Activated T-cell treated with anti-CD3 and anti-CD28 coated beads, Interleukin-2, amount 50 U/mL, for 72 hours (primary cell): Measurements from ENCODE around the gene RNF8. TPM values are rescaled to one million over a fixed set of nuclear protein-coding genes. Genes with fewer than 3 reads are reported as not detected.
A peak's percentile ranks its signal among the peaks of the same experiment; 100 is the strongest.
"Not testable (repeated sequence)": the region's sequence is repeated elsewhere in the genome, so short reads cannot be mapped to it uniquely, and the experiment has no call there.

ENCODE experiments used
- ATAC-seq, 2 donors: fragments of 150-1000 bp; cut with Tn5 transposase; replicated peaks in 1 of 2; 2 replicates each; pipeline ENCODE4 v1.10.0; 2021; ENCODE audit warnings: moderate library complexity in 2 of 2, mild to moderate bottlenecking in 1 of 2
- DNase-seq, 2 donors: peaks; one replicate each; pipeline ENCODE4 v3.0.0; 2021 to 2022; ENCODE audit warnings: mixed read lengths in 1 of 2
- H3K27ac Mint-ChIP-seq: one replicate; pipeline ENCODE4 v1.8.0; 2022; ENCODE audit warnings: mild to moderate bottlenecking, moderate library complexity, mixed read lengths
- H3K27me3 Mint-ChIP-seq: one replicate; pipeline ENCODE4 v1.8.0; 2022; ENCODE audit warnings: low read depth, mixed read lengths
- H3K36me3 Mint-ChIP-seq, 2 donors: one replicate each; pipeline ENCODE4 v1.8.0; 2022; ENCODE audit warnings: mixed read lengths in 2 of 2, mild to moderate bottlenecking in 1 of 2; ENCODE audit not compliant: insufficient read depth in 2 of 2
- H3K4me1 Mint-ChIP-seq: one replicate; pipeline ENCODE4 v1.8.0; 2022; ENCODE audit warnings: low read depth, mixed read lengths
- H3K4me3 Mint-ChIP-seq, 2 donors: one replicate each; pipeline ENCODE4 v1.8.0; 2022; ENCODE audit warnings: mild to moderate bottlenecking in 2 of 2, mixed read lengths in 2 of 2, moderate library complexity in 2 of 2
- H3K9me3 Mint-ChIP-seq, 2 donors: one replicate each; pipeline ENCODE4 v1.8.0; 2022; ENCODE audit warnings: mixed read lengths in 2 of 2
- total RNA-seq, 2 donors: library from RNA; stranded (reverse); gene quantifications; one replicate each; pipeline ENCODE4 v1.2.3, GENCODE V29; 2022

RNF8 gene
- total RNA-seq, 2 donors from 2014 or later: 19.3 to 24.7 TPM

DNA sequence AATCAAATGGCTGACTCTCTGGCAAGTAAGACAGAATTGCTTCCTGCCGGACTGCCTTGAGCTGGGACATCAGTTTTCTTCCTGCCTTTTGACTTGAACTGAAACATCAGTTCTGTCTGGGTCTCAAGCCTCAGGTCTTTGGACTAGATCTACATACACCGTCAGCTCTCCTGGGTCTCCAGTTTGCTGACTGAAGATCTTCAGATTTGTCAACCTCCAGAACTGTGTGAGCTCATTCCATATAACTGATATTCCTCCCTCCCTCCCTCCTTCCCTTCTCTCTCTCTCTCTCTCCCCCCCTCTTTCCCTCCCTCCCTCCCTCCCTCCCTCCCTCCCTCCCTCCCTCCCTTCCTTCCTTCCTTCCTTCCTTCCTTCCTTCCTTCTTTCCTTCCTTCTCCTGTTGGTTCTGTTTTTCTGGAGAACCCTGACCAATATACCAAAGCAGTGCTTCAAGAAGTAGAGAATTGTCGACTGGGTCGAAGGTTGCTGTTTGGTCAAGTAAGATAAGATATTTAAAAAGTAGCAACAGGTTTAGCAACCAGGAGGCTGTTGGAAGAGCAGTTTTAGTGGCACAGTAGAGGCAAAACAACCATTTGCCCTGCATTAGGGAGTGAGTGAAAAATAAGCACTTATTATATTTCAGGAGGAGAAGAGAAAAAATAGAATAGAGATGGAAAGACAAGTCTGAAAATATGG is 46.2 kb downstream of the RNF8 start:
- no peak overlapping the region for H3K27ac Mint-ChIP-seq
- DNase-seq (no peak), ATAC-seq (no peak)
- H3K9me3 Mint-ChIP-seq: no peaks in the 10 kb centered on the region
- H3K36me3 Mint-ChIP-seq: no peaks in the 10 kb centered on the region
- H3K4me3 Mint-ChIP-seq: no peak overlapping the region
- peaks cover 5% of the 10 kb centered on the region for H3K27me3 Mint-ChIP-seq
- no peaks in the 10 kb centered on the region for H3K4me1 Mint-ChIP-seq

DNA sequence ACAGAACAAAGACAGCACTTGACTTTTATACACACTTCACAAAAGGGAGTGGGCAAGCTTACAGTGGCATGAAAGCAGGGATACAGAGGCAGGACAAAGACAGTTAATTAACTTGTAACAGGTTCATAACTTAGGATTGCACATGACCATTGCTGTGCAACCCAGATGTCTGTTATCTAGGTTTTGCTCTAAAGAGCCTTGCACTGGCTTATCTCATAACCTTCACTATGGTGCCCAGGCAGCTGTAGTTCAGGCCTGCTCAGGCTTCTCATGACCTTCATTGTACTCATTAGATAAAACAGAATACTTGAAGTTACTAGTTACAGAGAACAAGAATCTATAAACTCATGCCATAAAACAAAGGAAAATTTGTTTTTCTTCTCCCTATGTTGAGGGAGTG is 47.9 kb downstream of the RNF8 start:
- H3K36me3 Mint-ChIP-seq, H3K27me3 Mint-ChIP-seq, H3K27ac Mint-ChIP-seq, ATAC-seq, H3K4me3 Mint-ChIP-seq, H3K4me1 Mint-ChIP-seq, DNase-seq, H3K9me3 Mint-ChIP-seq: not testable (repeated sequence)

DNA sequence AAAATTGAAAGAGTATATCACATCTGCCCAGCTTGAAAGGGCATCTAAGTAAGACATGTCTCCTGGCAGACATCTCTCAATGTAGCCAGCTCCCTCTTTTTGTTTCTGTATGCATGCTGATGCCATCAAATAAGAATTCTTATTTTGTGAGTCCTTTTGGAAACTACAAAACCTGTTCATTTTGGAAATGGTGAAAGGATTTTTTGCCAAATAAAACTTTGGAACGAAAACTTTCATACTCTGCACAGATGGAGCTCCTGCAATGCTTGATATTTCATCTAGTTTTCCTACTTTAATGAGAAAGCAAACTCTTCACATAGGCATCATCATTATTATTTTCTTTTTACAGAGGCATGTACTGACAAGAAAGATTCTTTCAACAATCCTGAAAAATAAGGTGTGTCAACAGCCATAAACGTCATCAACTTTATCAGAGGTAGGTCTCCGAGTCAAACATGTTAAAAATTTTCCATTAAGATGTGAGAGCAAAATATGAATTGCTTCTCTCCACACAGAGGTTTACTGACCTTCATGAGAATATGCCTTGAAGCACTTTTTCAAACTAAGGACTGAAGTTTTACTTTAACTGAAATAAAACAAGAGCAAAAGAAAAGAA is 53.1 kb downstream of the RNF8 start:
- H3K27me3 Mint-ChIP-seq: peaks cover 12% of the 10 kb centered on the region

DNA sequence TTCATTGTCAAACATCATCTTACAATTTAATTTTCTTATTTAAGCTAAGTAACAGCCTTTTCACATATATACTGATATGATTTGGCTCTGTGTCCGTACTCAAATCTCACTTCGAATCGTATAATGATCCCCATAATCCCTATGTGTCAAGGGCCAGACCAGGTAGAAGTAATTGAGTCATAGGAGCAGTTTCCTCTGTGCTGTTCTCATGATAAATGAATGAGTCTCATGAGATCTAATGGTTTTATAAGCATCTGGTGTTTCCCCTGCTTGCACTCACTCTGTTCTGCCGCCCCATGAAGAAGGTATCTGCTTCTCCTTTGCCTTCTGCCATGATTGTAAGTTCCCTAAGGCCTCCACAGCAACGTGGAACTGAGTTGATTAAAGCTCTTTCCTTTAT is 54.2 kb downstream of the RNF8 start:
- peaks cover 12% of the 10 kb centered on the region for H3K27me3 Mint-ChIP-seq
- H3K9me3 Mint-ChIP-seq: no peaks in the 10 kb centered on the region
- H3K4me1 Mint-ChIP-seq: peaks cover 4% of the 10 kb centered on the region
- DNase-seq: no peak
- no peak for ATAC-seq
- no peak overlapping the region for H3K27ac Mint-ChIP-seq
- H3K36me3 Mint-ChIP-seq: no peaks in the 10 kb centered on the region
- no peak overlapping the region for H3K4me3 Mint-ChIP-seq

More for the DNA sequence above, 53.1 kb downstream of the RNF8 start:
- DNase-seq: no peak
- Mint-ChIP-seq H3K4me1 (peaks cover 4% of the 10 kb centered on the region), H3K4me3 (no peak overlapping the region), H3K27ac (no peak overlapping the region), H3K36me3 (no peaks in the 10 kb centered on the region), H3K9me3 (no peaks in the 10 kb centered on the region)
- ATAC-seq: no peak

DNA sequence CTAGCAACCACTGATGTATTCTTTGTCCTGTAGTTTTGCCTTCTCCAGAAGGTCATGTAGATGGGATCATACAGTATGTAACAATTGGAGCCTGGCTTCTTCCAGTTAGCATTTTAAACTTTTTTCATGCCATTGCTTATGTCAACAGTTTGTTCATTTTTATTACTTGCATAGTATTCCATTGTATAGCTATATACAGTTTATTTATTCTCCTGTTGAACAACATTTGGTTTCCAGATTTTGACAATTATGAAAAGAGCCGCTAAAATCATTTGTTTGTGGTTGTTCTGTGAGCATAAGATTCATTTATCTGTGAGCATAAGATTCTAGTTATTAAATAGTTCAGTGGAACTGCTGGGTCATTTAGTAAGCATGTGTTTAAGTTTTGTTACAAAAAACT is 55.7 kb downstream of the RNF8 start:
- no peak overlapping the region for H3K4me3 Mint-ChIP-seq
- peaks cover 12% of the 10 kb centered on the region for H3K27me3 Mint-ChIP-seq
- H3K9me3 Mint-ChIP-seq: no peaks in the 10 kb centered on the region
- no peaks in the 10 kb centered on the region for H3K36me3 Mint-ChIP-seq
- DNase-seq (no peak), ATAC-seq (no peak)
- H3K4me1 Mint-ChIP-seq: peaks cover 4% of the 10 kb centered on the region
- H3K27ac Mint-ChIP-seq: no peak overlapping the region

DNA sequence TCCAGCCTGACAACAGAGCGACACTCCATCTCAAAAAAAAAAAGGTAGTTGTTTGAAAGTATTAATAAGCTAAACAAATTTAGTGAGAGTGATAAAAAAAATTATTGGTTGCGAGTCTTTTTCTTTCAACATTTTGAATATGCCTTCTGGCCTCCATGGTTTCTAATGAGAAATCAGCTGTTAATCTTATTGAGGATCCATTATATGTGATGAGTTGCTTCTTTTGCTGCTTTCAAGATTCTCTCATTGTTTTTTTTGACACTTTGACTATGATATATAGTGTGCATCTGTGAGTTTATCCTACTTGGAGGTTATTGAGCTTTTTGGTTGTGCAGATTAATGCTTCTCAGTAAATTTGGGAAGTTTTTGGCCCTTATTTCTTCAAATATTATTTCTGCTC is 63.6 kb downstream of the RNF8 start:
- H3K27ac Mint-ChIP-seq: no peak overlapping the region
- H3K4me3 Mint-ChIP-seq: no peak overlapping the region
- no peaks in the 10 kb centered on the region for H3K36me3 Mint-ChIP-seq
- H3K4me1 Mint-ChIP-seq: no peaks in the 10 kb centered on the region
- no peaks in the 10 kb centered on the region for H3K9me3 Mint-ChIP-seq
- no peak for ATAC-seq
- no peak for DNase-seq
- no peaks in the 10 kb centered on the region for H3K27me3 Mint-ChIP-seq

DNA sequence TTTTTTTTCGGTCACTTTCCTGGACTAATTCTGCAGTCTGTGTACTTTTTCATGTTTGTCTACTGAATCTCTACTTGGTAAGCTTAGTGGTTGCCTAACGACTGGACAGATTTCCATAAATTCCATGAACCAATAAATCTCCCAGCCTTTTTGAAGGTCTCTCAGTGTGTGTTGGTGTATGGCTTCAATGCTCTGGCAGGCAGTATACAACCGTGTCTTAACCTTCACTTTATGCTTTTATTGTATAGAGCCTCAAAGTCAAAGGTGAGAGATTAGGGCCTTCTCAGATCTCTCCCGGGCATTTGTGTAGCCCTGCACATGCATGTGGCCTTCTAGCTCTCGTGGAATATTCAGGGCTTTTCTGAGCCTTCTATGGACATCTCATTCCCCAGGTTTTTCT is 64.9 kb downstream of the RNF8 start:
- H3K27me3 Mint-ChIP-seq: no peaks in the 10 kb centered on the region
- H3K27ac Mint-ChIP-seq: peak overlapping the region; percentile 28
- H3K9me3 Mint-ChIP-seq: no peaks in the 10 kb centered on the region
- DNase-seq (no peak), ATAC-seq (no peak)
- no peaks in the 10 kb centered on the region for H3K36me3 Mint-ChIP-seq
- H3K4me3 Mint-ChIP-seq: no peak overlapping the region
- no peaks in the 10 kb centered on the region for H3K4me1 Mint-ChIP-seq

DNA sequence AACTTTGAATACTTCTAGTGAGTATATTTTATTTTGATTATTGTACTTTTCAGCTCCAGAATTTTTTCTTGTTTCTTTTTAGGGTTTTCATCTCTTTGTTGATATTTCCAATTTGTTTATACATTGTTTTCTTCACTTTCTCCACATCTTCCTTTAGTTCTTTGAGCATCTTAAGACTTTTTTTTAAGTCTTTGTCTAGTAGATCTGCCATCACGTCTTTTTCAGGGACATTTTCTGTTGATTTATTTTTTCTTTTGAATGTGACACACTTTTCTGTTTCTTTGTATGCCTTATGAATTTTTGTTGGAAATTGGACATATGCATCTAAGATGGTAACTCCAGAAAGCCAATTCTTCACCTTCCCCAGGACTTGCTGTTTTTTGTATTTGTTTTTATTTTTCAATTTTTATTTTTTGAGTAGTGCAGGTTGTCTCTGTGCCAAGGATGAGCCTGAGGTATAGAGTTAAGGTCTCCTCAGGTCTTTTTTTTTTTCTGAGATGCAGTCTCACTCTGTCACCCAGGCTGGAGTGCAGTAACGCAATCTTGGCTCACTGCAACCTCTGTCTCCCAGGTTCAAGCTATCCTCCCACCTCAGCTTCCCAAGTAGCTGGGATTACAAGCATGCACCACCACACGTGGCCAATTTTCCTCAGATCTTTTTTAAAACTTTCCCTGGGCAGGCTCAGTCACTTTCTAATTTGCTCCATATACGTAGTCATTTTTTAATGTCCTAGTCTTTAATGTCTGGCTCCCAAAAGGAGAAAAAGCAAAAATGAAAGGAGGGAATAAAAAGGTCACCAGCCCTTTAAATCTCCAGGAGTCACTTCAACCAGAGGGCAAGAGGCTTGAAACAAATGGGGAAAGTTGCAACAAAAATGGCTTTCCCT is 72.5 kb downstream of the RNF8 start:
- DNase-seq (no peak), ATAC-seq (no peak)
- Mint-ChIP-seq H3K4me3 (no peak overlapping the region), H3K36me3 (no peaks in the 10 kb centered on the region), H3K4me1 (no peaks in the 10 kb centered on the region), H3K9me3 (no peaks in the 10 kb centered on the region), H3K27ac (peak overlapping the region; percentile 44), H3K27me3 (peaks cover 11% of the 10 kb centered on the region)

DNA sequence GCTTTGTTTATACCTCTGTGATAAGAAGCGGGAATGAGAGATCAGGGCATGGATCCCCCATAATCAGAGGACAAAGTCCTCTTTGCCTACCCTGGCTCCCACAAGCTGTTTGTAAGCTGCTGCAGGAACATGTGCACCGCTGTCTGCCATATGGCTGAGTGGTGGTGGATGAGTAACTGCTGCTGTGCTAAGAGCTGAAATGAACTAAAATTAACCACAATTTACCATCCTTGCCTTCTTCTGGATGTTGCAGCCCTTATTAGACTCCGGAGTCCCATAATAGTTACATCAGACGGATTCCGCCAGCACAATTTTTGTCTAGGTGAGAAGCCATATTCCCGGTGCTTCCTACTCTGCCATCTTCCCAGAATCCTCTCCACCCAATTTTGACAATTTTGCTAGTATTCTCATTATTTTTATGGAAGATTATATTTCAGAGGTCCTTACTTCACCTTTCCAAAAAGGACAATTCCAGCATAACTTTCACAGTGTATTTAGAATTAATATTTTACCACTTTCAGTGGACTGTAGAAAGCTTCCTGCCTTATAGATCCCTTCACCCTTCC is 73.2 kb downstream of the RNF8 start:
- no peak overlapping the region for H3K27ac Mint-ChIP-seq

DNA sequence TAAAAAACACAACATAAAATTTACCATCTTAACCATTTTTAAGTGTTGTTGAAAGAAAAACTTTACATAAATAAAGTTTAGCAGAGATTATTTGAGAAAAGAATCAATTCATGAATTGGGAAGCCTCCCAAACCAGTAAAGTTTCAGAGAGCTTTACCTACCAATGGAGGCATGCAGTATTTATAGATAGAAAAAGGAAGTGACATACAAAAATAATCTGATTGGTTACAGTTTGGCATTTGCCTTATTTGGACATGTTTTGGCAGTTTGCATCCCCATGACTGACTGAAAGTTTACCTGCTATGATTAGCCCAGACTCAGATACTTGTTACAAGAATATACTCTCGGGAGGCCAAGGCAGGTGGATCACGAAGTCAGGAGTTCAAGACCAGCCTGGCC is 75.6 kb downstream of the RNF8 start:
- Mint-ChIP-seq H3K9me3 (no peaks in the 10 kb centered on the region), H3K27ac (no peak overlapping the region), H3K36me3 (peaks cover 0 to 9% of the 10 kb centered on the region in 2 donors), H3K27me3 (peaks cover 11% of the 10 kb centered on the region), H3K4me3 (no peak overlapping the region), H3K4me1 (peaks cover 13% of the 10 kb centered on the region)
- DNase-seq: no peak
- no peak for ATAC-seq

More for the DNA sequence above, 73.2 kb downstream of the RNF8 start:
- DNase-seq: no peak
- Mint-ChIP-seq H3K4me1 (peaks cover 2% of the 10 kb centered on the region), H3K4me3 (no peak overlapping the region), H3K9me3 (no peaks in the 10 kb centered on the region), H3K36me3 (no peaks in the 10 kb centered on the region), H3K27me3 (peaks cover 11% of the 10 kb centered on the region)
- ATAC-seq: no peak

DNA sequence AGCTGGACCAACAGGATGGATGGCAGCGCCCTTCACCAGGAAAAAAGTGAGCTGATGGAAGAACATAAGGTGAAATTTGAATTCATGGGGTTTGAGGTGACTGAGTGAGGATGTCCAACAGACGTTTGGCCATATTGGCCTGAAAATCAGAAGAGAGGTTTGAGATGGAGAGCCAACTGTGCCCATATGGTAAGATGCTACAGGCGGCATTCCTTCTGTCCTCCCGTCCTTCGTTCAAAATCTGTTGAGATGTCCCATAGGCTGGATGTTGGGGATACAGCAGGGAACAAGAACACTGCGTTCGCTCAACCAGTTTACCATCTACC is 78.8 kb downstream of the RNF8 start:
- Mint-ChIP-seq H3K9me3 (no peaks in the 10 kb centered on the region), H3K36me3 (peaks cover 10 to 11% of the 10 kb centered on the region in 2 donors), H3K4me3 (peak overlapping the region; percentile 86 to 95), H3K4me1 (peaks cover 41% of the 10 kb centered on the region), H3K27ac (peak overlapping the region; percentile 73), H3K27me3 (peaks cover 9% of the 10 kb centered on the region)
- ATAC-seq: no peak
- DNase-seq: no peak

DNA sequence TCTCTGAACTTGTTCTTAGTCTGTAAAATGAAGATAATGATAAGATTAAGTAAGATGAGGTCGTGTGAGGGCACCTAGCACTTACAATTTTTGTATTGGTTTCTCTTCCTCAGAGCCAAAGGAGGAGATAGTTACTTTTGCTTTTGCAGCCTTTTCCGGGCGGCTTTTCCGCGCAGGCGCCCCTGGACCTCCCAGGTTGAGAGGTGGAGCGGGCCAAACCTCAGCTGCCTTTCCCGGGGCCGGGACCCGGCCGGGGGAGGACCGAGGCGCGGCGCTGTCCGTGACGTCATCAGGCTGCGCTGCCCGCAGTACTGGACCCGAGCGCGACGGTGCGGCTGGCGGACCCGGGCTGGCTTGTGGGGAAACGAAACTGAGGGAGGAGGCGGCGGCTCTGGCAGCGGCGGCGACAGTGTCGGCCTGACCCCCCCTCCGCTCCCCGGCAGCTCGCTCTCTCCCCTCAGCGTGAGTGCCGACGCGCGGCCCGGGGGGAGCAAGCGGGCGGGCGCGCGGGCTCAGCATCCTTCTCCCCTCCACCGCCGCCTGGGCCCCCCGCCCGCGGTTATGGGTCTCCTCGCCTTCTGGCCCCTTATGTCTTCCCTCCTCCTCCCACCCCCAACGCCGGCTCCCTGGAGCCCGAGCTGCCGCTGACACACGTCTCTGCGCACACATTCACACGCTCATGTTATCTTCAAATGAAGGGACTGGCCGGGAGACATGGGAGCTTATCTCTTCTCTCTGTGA is 79.3 kb downstream of the RNF8 start, which contains the start of gene CMTR1:
CMTR1 (plus strand) TSS at position 306 of the 741 bp plus-strand sequence. CDS start 2,409 bp downstream, outside the sequence.
- Mint-ChIP-seq H3K4me3 (peak within 1 kb of the TSS; percentile 86 to 95), H3K27me3 (peaks cover 4% of the 10 kb centered on the region), H3K36me3 (peaks cover 14% of the 10 kb centered on the region in 2 donors), H3K27ac (peak within 1 kb of the TSS; percentile 99), H3K4me1 (peaks cover 46% of the 10 kb centered on the region), H3K9me3 (no peaks in the 10 kb centered on the region)
- ATAC-seq (peak; percentile 94 to 95), DNase-seq (peak; percentile 97 to 98)
